GM18526 (cell line): ENCODE data around the gene POGLUT2.

ENCODE experiments used
- POLR2A ChIP-seq: IDR thresholded peaks from 3 replicates; pipeline ENCODE4 v1.6.1; 2011; ENCODE audit not compliant: insufficient read length; ENCODE audit errors: extremely low read depth

The POGLUT2 gene

GRCh38 chr13:102816708-102817107, 17.9 kb upstream of the POGLUT2 start:
- TF ChIP-seq POLR2A: no peak

GRCh38 chr13:102815788-102816187, 17.0 kb upstream of the POGLUT2 start:
- no peak for TF ChIP-seq POLR2A

GRCh38 chr13:102814793-102815192, 16.0 kb upstream of the POGLUT2 start:
- no peak for TF ChIP-seq POLR2A

- TF ChIP-seq POLR2A: no peak
Measured at GRCh38 chr13:102814025-102814607, 15.3 kb upstream of the POGLUT2 start.

- TF ChIP-seq POLR2A: no peak
Measured at GRCh38 chr13:102812611-102813287, 14.0 kb upstream of the POGLUT2 start.

- no peak for TF ChIP-seq POLR2A
Measured at GRCh38 chr13:102807699-102808098, 8.9 kb upstream of the POGLUT2 start.

- no peak for TF ChIP-seq POLR2A
Measured at GRCh38 chr13:102805680-102806079, 6.9 kb upstream of the POGLUT2 start.

- peak; percentile 58 for TF ChIP-seq POLR2A
Measured at GRCh38 chr13:102800145-102801041, 1.6 kb upstream of the POGLUT2 start.

- TF ChIP-seq POLR2A: no peak
Measured at GRCh38 chr13:102799426-102800144, 809 bp upstream of the POGLUT2 start.

- no peak for TF ChIP-seq POLR2A
Measured at GRCh38 chr13:102793611-102794355, 5.0 kb downstream of the POGLUT2 start.

GRCh38 chr13:102792396-102792795, 6.4 kb downstream of the POGLUT2 start:
- TF ChIP-seq POLR2A: no peak

- no peak for TF ChIP-seq POLR2A
Measured at GRCh38 chr13:102788683-102789082, 10.1 kb downstream of the POGLUT2 start.

- TF ChIP-seq POLR2A: no peak
Measured at GRCh38 chr13:102784483-102784882, 14.3 kb downstream of the POGLUT2 start.

GRCh38 chr13:102781591-102781990, 17.2 kb downstream of the POGLUT2 start:
- no peak for TF ChIP-seq POLR2A

GRCh38 chr13:102779436-102780159, 19.2 kb downstream of the POGLUT2 start:
- no peak for TF ChIP-seq POLR2A

GRCh38 chr13:102777736-102778135, 21.0 kb downstream of the POGLUT2 start:
- TF ChIP-seq POLR2A: no peak
